ENCODE data around the gene HIVEP3. TPM values are rescaled to one million over a fixed set of nuclear protein-coding genes. Genes with fewer than 3 reads are reported as not detected.

The HIVEP3 gene
- total RNA-seq, 1 experiment from 2014 or later: 1.4 TPM

DNA sequence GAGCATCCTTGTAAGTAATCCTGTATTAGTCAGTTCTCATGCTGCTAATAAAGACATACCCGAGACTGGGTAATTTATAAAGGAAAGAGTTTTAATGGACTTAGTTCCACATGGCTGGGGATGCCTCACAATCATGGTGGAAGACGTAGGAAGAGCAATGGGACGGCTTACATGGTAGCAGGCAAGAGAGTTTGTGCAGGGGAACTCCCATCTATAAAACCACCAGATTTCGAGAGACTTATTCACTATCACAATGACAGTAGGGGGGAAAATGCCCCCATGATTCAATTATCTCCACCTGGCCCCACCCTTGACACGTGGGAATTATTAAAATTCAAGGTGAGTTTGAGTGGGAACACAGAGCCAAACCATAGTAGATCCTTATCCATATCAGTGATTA is 124.7 kb downstream of the HIVEP3 start:
- H2AFZ ChIP-seq (ENCODE audit: low read length): no peak overlapping the region
- no peak overlapping the region for H3K23ac ChIP-seq (ENCODE audit: insufficient read length, low read depth, low read length)
- no peak overlapping the region for H4K91ac ChIP-seq (ENCODE audit: insufficient read length, low read depth, low read length)
- H3K79me2 ChIP-seq (ENCODE audit: insufficient read depth, low read length): no peaks in the 10 kb centered on the region
- H3K56ac ChIP-seq (ENCODE audit: insufficient read length, low read depth, low read length): no peak overlapping the region
- no peak overlapping the region for H3T11ph ChIP-seq (ENCODE audit: low read length)
- no peak overlapping the region for H3K14ac ChIP-seq (ENCODE audit: insufficient read depth, low read length)
- H3K27ac Mint-ChIP-seq: no peak overlapping the region
- H2BK120ac ChIP-seq (ENCODE audit: low read depth, low read length, poor library complexity, severe bottlenecking): no peak overlapping the region
- H3K4me1 Mint-ChIP-seq: peaks cover 4 to 6% of the 10 kb centered on the region in 2 experiments; a peak in 3 of 4 replicates
- WGBS (ENCODE audit: extremely low coverage, insufficient read length, low lambda C conversion rate): no CpG with 5 or more reads among the region's 5 CpGs
- H3K4ac ChIP-seq (ENCODE audit: low read depth, low read length): no peak overlapping the region
- H3K23me2 ChIP-seq (ENCODE audit: insufficient read length, low read depth, low read length, poor library complexity, severe bottlenecking): no peaks in the 10 kb centered on the region
- H3K27ac ChIP-seq (ENCODE audit: insufficient read length, low read depth, low read length): no peak overlapping the region
- no peaks in the 10 kb centered on the region for H3K9me3 ChIP-seq (ENCODE audit: control insufficient read depth, low read depth, low read length)
- DNase-seq: no peak
- no peak overlapping the region for H2BK20ac ChIP-seq (ENCODE audit: low read depth, low read length, poor library complexity, severe bottlenecking)
- H2BK15ac ChIP-seq (ENCODE audit: low read depth, low read length): no peak overlapping the region
- H3K27me3 Mint-ChIP-seq (ENCODE audit: low read depth): peaks cover 2% of the 10 kb centered on the region
- no peaks in the 10 kb centered on the region for H3K27me3 ChIP-seq (ENCODE audit: insufficient read depth, low read length)
- TF ChIP-seq, protein P1, sequence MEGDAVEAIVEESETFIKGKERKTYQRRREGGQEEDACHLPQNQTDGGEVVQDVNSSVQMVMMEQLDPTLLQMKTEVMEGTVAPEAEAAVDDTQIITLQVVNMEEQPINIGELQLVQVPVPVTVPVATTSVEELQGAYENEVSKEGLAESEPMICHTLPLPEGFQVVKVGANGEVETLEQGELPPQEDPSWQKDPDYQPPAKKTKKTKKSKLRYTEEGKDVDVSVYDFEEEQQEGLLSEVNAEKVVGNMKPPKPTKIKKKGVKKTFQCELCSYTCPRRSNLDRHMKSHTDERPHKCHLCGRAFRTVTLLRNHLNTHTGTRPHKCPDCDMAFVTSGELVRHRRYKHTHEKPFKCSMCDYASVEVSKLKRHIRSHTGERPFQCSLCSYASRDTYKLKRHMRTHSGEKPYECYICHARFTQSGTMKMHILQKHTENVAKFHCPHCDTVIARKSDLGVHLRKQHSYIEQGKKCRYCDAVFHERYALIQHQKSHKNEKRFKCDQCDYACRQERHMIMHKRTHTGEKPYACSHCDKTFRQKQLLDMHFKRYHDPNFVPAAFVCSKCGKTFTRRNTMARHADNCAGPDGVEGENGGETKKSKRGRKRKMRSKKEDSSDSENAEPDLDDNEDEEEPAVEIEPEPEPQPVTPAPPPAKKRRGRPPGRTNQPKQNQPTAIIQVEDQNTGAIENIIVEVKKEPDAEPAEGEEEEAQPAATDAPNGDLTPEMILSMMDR (conservative IDR thresholded peaks at IDR 0.05): no peak
- no peak overlapping the region for H3K4me3 Mint-ChIP-seq
- H2AK5ac ChIP-seq (ENCODE audit: insufficient read length, low read length): no peak overlapping the region
- no peaks in the 10 kb centered on the region for H3K36me3 Mint-ChIP-seq (ENCODE audit: insufficient read depth in 1 of 3, low read depth in 3 of 3)
- no peak overlapping the region for H3K4me2 ChIP-seq (ENCODE audit: insufficient read depth, insufficient read length, low read length)
- no peak overlapping the region for H2BK5ac ChIP-seq (ENCODE audit: insufficient read length, low read length)
- no peak overlapping the region for H3K18ac ChIP-seq (ENCODE audit: insufficient read length, low read depth, low read length)
- H2BK12ac ChIP-seq (ENCODE audit: insufficient read length, low read depth, low read length): no peak overlapping the region
- H3K4me1 ChIP-seq (ENCODE audit: insufficient read depth, low read length): no peaks in the 10 kb centered on the region
- H3K79me1 ChIP-seq (ENCODE audit: insufficient read depth, low read depth, low read length, poor library complexity, severe bottlenecking): no peaks in the 10 kb centered on the region
- H4K5ac ChIP-seq (ENCODE audit: insufficient read length, low read depth, low read length): no peak overlapping the region
- H4K20me1 ChIP-seq (ENCODE audit: control insufficient read depth, insufficient read depth, insufficient read length): no peaks in the 10 kb centered on the region
- no peak overlapping the region for H3K9ac ChIP-seq (ENCODE audit: extremely low read depth, insufficient read length, low read length)
- no peaks in the 10 kb centered on the region for H3K9me3 Mint-ChIP-seq
- no peak overlapping the region for H4K8ac ChIP-seq (replicated peaks; ENCODE audit: insufficient read length, low read depth, low read length)

All from H9 (cell line).